ENCODE results near the gene NAXD.

The NAXD gene

DNA sequence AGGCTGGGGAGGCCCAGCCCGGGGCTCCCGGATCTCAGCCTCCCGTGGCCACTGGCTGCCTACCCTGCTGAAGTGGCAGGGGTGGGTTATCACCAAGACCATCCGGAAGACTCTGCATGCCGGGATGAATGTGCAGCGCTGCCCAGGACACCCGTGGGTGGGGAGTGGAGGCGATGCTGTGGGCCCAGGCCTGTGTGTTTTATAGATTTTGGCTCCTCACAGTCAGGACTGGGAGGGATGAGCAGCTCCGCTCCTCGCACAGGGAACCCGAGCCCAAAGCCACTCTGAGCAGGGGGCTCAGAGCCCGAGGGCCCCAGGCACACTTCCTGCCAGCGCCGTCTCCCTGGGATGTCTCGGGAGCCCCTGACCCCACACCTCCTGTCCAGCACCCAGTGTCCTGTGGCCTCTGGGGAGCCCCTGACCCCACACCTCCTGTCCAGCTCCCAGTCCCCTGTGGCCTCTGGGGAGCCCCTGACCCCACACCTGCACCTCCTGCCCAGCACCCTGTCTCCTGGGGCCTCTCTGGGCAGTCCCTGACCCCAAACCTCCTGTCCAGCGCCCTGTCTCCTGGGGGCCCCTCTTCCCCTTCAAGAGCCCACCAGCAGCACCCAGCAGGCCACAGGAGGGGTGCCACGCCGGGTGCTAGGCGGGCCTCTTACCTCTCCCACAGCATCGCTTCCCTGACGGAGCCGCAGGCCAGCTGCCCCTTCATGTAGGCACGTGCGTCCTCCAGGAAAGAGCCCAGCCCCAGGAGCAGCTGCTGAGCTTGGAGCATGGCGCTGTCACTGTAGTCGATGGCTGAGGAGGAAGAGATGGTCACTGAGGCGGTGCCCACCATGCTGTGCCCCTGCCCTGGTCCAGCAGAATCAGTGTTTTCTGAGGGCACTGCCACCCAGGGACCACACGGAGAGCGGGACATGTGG, 31.4 kb downstream of the NAXD start:
- no peak overlapping the region for H2AFZ ChIP-seq (ENCODE audit: low read length, unreplicated experiment)
- no peaks in the 10 kb centered on the region for H3K27me3 ChIP-seq (ENCODE audit: insufficient read depth, low read length)
- no peaks in the 10 kb centered on the region for H3K4me1 ChIP-seq (ENCODE audit: control insufficient read depth, insufficient read depth, low read length, unreplicated experiment)
- H3K4me3 ChIP-seq (ENCODE audit: low read depth, low read length) = no peak overlapping the region
- H3K79me2 ChIP-seq (ENCODE audit: control insufficient read depth, insufficient read depth, low read length, unreplicated experiment) = no peaks in the 10 kb centered on the region
- H3K36me3 ChIP-seq (ENCODE audit: insufficient read depth, low read length) = 0 out of 2 replicates have a peak, but pooled peaks cover 9% of the 10 kb centered on the region
- no peak overlapping the region for H3K27ac ChIP-seq (ENCODE audit: low read depth, low read length)

DNA sequence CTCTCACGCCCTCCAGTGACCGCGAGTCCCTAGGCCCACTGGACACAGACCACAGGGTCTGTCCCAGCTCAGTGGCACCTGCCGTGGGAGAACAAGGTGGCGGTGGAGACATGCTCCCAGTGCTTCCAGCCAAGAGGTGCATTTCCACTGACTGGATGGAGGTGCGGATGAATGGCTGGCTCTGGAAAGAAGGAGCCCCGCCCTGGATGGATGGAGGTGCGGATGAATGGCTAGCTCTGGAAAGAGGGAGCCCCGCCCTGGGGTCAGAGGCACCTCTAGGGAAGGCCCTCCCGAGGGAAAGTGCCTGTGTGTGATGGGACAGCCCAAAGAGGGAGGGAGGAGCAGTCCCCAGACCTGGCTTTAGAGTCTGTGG, 32.0 kb downstream of the NAXD start:
- H3K79me2 ChIP-seq (ENCODE audit: control insufficient read depth, insufficient read depth, low read length, unreplicated experiment) = no peaks in the 10 kb centered on the region
- no peaks in the 10 kb centered on the region for H3K27me3 ChIP-seq (ENCODE audit: insufficient read depth, low read length)
- H3K4me3 ChIP-seq (ENCODE audit: low read depth, low read length) = no peak overlapping the region
- no peaks in the 10 kb centered on the region for H3K4me1 ChIP-seq (ENCODE audit: control insufficient read depth, insufficient read depth, low read length, unreplicated experiment)
- H3K36me3 ChIP-seq (ENCODE audit: insufficient read depth, low read length) = 0 out of 2 replicates have a peak, but pooled peaks cover 9% of the 10 kb centered on the region
- H3K27ac ChIP-seq (ENCODE audit: low read depth, low read length) = no peak overlapping the region
- no peak overlapping the region for H2AFZ ChIP-seq (ENCODE audit: low read length, unreplicated experiment)

DNA sequence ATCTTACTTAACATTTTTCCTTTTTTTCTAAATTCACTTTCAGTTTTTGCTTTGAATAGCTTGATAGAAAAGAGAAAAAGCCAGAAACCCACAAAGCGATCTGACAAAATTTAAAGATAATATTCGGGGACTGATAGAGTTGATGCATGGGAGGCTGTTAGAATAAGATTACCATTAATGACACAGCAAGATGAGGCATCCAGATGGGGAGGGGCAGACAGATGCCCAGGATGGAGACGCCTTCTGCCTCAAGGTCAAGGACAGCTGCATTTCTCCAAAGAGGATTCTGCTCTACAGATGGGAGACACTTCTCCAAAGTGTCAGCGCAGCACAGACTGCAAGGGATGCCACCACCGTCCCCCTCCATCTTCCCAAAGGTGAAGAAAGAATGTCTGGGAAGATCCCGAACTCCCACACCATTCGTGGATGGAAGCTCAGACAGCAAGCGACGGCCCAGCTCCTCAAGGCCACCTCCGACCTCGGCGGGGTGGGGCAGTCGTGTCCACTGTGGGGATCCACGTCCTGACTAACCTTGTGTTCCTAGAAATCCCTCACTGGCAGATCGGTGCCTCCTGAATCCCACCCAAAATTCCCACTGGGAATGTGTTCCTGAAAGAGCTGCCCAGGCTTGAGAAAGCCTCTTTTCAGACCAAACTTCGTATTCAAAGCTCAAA, 32.9 kb downstream of the NAXD start:
- no peaks in the 10 kb centered on the region for H3K27me3 ChIP-seq (ENCODE audit: insufficient read depth, low read length)
- H3K4me3 ChIP-seq (ENCODE audit: low read depth, low read length) = no peak overlapping the region
- no peak overlapping the region for H2AFZ ChIP-seq (ENCODE audit: low read length, unreplicated experiment)
- no peaks in the 10 kb centered on the region for H3K79me2 ChIP-seq (ENCODE audit: control insufficient read depth, insufficient read depth, low read length, unreplicated experiment)
- 0 out of 2 replicates have a peak, but pooled peaks cover 11% of the 10 kb centered on the region for H3K36me3 ChIP-seq (ENCODE audit: insufficient read depth, low read length)
- no peaks in the 10 kb centered on the region for H3K4me1 ChIP-seq (ENCODE audit: control insufficient read depth, insufficient read depth, low read length, unreplicated experiment)
- H3K27ac ChIP-seq (ENCODE audit: low read depth, low read length) = no peak overlapping the region

DNA sequence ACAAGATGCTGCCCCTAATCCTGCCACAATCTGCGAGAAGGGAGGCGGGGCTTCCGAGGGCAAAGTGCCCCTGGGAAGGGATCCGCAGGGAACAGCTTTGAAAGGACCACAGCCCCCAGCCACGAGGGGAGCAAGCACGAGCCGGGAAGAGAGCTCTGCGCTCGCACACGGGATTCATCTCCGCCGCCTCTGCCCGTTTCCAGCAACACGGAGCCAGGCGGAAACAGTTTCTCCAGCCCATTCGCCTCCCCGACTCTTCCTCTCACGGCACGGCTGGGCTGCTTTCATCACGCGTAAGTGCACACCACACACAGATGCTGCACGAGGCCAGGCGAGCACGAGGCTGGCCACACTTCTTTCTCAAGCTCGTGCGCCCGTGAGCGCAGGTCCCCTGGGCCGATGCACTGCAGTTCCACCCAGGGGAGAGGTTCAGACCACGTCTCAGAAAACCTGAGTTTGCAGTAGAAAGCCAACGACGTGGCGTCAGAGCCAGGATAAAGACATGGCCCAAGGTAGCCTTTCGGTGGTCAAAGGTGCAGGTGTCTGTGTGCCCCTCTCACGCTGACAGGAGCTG, 33.6 kb downstream of the NAXD start:
- Histone ChIP-seq H3K79me2 (ENCODE audit: control insufficient read depth, insufficient read depth, low read length, unreplicated experiment) (no peaks in the 10 kb centered on the region), H3K27ac (ENCODE audit: low read depth, low read length) (no peak overlapping the region), H3K4me3 (ENCODE audit: low read depth, low read length) (no peak overlapping the region), H3K36me3 (ENCODE audit: insufficient read depth, low read length) (0 out of 2 replicates have a peak, but pooled peaks cover 11% of the 10 kb centered on the region), H3K4me1 (ENCODE audit: control insufficient read depth, insufficient read depth, low read length, unreplicated experiment) (no peaks in the 10 kb centered on the region), H3K27me3 (ENCODE audit: insufficient read depth, low read length) (no peaks in the 10 kb centered on the region), H2AFZ (ENCODE audit: low read length, unreplicated experiment) (no peak overlapping the region)

DNA sequence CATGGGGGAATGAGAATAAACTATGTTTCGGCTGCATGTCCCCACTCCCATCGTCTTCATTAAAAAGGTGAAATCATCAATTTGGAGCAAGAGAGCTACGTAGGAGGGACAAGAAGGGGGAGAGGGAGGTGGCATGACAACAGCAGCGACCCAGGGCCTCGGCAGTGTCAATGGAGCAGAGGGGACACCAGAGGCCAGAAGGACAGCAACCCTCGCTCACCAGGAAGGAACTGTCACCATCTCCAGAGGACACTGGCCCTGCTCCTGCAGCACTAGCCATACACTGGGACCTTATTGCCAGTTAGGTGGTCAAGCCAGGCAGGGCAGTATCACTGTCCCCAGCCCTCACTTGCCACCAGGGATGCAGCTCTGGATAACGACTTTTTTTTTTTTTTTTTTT, 34.2 kb downstream of the NAXD start:
- Histone ChIP-seq H3K4me1 (ENCODE audit: control insufficient read depth, insufficient read depth, low read length, unreplicated experiment) (no peaks in the 10 kb centered on the region), H2AFZ (ENCODE audit: low read length, unreplicated experiment) (no peak overlapping the region), H3K27me3 (ENCODE audit: insufficient read depth, low read length) (no peaks in the 10 kb centered on the region), H3K79me2 (ENCODE audit: control insufficient read depth, insufficient read depth, low read length, unreplicated experiment) (no peaks in the 10 kb centered on the region), H3K4me3 (ENCODE audit: low read depth, low read length) (no peak overlapping the region), H3K36me3 (ENCODE audit: insufficient read depth, low read length) (0 out of 2 replicates have a peak, but pooled peaks cover 11% of the 10 kb centered on the region), H3K27ac (ENCODE audit: low read depth, low read length) (no peak overlapping the region)

DNA sequence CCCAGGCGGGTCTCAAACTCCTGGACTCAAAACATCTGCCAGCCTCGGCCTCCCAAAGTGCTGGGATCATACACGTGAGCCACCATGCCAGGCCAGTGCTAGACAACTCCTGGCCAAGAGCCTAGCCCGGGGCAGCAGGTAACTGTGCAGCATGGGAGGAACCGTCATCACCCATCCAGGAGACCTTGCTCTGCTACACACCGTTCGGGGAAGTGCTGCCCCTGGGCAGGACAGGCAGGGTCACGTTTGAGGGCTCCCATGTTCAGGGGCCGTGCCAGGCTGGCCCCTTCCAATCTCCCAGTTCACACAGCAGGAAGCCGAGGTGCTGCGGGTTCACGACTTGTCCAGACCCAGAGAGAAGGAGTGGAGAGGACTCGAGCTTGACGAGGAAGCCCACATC, 35.1 kb downstream of the NAXD start:
- H3K27ac ChIP-seq (ENCODE audit: low read depth, low read length) = no peak overlapping the region
- H3K36me3 ChIP-seq (ENCODE audit: insufficient read depth, low read length) = 0 out of 2 replicates have a peak, but pooled peaks cover 11% of the 10 kb centered on the region
- H2AFZ ChIP-seq (ENCODE audit: low read length, unreplicated experiment) = no peak overlapping the region
- no peaks in the 10 kb centered on the region for H3K4me1 ChIP-seq (ENCODE audit: control insufficient read depth, insufficient read depth, low read length, unreplicated experiment)
- H3K79me2 ChIP-seq (ENCODE audit: control insufficient read depth, insufficient read depth, low read length, unreplicated experiment) = no peaks in the 10 kb centered on the region
- H3K27me3 ChIP-seq (ENCODE audit: insufficient read depth, low read length) = no peaks in the 10 kb centered on the region
- H3K4me3 ChIP-seq (ENCODE audit: low read depth, low read length) = no peak overlapping the region

DNA sequence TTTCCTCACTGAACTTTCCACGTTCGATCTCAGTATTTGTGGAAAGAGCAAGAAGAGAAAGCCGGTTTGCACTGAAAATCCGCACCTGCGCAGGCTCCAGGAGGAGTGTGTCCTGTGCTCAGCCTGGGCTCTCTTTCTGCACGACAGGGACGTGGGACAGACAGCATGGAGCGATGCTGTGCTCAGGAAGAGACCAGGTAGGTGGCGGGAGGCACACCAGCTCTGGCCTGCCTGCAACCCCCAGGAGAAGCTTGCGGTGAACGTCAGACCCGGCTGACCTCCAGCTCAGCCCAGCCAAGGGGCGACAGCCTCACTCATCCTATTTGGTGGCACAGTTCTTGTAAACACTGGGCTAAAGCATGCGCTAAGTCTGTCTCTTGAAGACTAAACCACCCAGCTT, 35.9 kb downstream of the NAXD start:
- H2AFZ ChIP-seq (ENCODE audit: low read length, unreplicated experiment) = no peak overlapping the region
- no peak overlapping the region for H3K4me3 ChIP-seq (ENCODE audit: low read depth, low read length)
- 0 out of 2 replicates have a peak, but pooled peaks cover 11% of the 10 kb centered on the region for H3K36me3 ChIP-seq (ENCODE audit: insufficient read depth, low read length)
- no peaks in the 10 kb centered on the region for H3K79me2 ChIP-seq (ENCODE audit: control insufficient read depth, insufficient read depth, low read length, unreplicated experiment)
- no peaks in the 10 kb centered on the region for H3K4me1 ChIP-seq (ENCODE audit: control insufficient read depth, insufficient read depth, low read length, unreplicated experiment)
- H3K27ac ChIP-seq (ENCODE audit: low read depth, low read length) = no peak overlapping the region
- H3K27me3 ChIP-seq (ENCODE audit: insufficient read depth, low read length) = no peaks in the 10 kb centered on the region

DNA sequence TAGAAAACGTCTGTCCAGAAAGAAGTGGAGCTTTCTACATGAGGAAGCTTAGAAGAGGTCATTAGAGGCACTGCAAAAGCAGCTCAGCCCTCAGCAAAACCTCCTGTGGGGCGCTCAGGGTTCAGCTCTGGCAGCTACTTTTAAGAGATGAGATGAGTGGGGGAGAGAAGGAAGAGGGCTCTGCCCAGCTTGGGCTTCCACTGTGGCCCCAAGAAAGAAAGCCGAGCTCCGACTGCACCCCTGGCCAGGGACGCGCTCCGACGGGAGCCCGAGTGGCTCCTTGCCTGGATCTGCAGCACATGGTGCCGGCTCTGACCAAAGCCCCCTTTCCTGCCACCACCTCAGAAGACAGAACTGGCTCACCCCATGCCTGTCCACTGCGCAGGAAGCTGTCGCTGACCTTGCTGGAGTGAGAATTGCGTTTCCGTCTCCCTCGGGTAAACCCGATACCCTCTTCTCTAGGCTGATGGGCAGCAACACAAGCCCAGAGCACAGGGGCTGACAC, 36.4 kb downstream of the NAXD start:
- Histone ChIP-seq H3K36me3 (ENCODE audit: insufficient read depth, low read length) (0 out of 2 replicates have a peak, but pooled peaks cover 11% of the 10 kb centered on the region), H3K4me1 (ENCODE audit: control insufficient read depth, insufficient read depth, low read length, unreplicated experiment) (no peaks in the 10 kb centered on the region), H3K79me2 (ENCODE audit: control insufficient read depth, insufficient read depth, low read length, unreplicated experiment) (no peaks in the 10 kb centered on the region), H2AFZ (ENCODE audit: low read length, unreplicated experiment) (no peak overlapping the region), H3K27me3 (ENCODE audit: insufficient read depth, low read length) (no peaks in the 10 kb centered on the region), H3K27ac (ENCODE audit: low read depth, low read length) (no peak overlapping the region), H3K4me3 (ENCODE audit: low read depth, low read length) (no peak overlapping the region)

DNA sequence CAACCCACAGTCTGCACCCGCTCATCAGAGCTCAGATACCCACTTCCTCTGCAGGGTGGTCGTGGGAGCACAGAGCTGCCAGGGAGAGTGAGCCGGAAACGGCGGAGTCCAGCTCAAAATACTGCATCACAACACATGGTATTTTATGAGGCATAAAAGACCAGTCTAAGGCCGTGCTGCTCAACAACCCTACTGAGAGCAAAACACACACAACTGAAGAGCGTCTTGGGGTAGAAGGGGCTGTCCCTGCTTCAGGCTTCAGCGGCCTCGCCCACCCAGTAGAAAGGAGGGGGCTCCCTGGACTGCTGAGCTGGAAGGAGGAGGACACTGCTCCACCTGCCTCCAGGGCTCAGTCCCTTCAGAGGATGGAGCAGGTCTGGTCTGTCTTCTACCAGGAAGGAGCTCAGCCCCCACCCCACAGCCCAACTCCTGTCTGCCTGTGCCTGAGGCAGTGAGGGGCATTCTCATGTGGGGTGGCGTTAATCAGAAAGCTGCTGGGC, 36.9 kb downstream of the NAXD start:
- Histone ChIP-seq H3K36me3 (ENCODE audit: insufficient read depth, low read length) (0 out of 2 replicates have a peak, but pooled peaks cover 11% of the 10 kb centered on the region), H3K79me2 (ENCODE audit: control insufficient read depth, insufficient read depth, low read length, unreplicated experiment) (no peaks in the 10 kb centered on the region), H2AFZ (ENCODE audit: low read length, unreplicated experiment) (no peak overlapping the region), H3K4me1 (ENCODE audit: control insufficient read depth, insufficient read depth, low read length, unreplicated experiment) (no peaks in the 10 kb centered on the region), H3K27me3 (ENCODE audit: insufficient read depth, low read length) (no peaks in the 10 kb centered on the region), H3K27ac (ENCODE audit: low read depth, low read length) (no peak overlapping the region), H3K4me3 (ENCODE audit: low read depth, low read length) (no peak overlapping the region)

DNA sequence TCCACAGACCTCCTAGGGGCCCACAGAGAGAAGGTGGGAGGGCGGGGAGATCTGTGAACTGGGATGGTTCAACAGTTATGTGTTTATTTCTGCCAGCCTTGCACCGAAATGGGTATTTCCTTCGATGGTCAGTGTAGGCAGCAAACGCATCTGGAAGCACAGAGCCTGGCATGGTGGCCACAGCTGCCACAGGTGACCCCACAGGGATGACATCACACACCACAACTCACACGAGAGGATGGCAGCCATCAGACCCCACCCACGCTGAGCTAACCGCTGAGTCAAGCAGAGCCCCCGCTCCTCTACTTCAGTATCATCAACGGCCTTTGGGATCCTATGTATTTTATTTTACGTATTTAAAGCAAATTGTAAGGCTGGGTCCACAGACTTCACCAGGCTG, 37.4 kb downstream of the NAXD start:
- Histone ChIP-seq H3K36me3 (ENCODE audit: insufficient read depth, low read length) (peaks cover 15% of the 10 kb centered on the region), H3K79me2 (ENCODE audit: control insufficient read depth, insufficient read depth, low read length, unreplicated experiment) (no peaks in the 10 kb centered on the region), H3K4me1 (ENCODE audit: control insufficient read depth, insufficient read depth, low read length, unreplicated experiment) (no peaks in the 10 kb centered on the region), H3K27ac (ENCODE audit: low read depth, low read length) (no peak overlapping the region), H2AFZ (ENCODE audit: low read length, unreplicated experiment) (no peak overlapping the region), H3K27me3 (ENCODE audit: insufficient read depth, low read length) (no peaks in the 10 kb centered on the region), H3K4me3 (ENCODE audit: low read depth, low read length) (no peak overlapping the region)

Measured in ACC112 (cell line).